ENCODE results near the gene MAP3K9.
"Not testable (repeated sequence)": the region's sequence is repeated elsewhere in the genome, so short reads cannot be mapped to it uniquely, and the experiment has no call there.

Gene MAP3K9

GRCh38 chr14:70809225-70810219, at the start of gene MAP3K9:
TSS of gene MAP3K9 (minus strand) at chr14:70809513. CDS start at chr14:70809171, 342 bp downstream.
- peak; percentile 74 to 81 for DNase-seq (ENCODE audit: extremely low read depth in 1 of 2, low read depth in 1 of 2)

GRCh38 chr14:70858641-70859040, 49.3 kb upstream of the MAP3K9 start:
- no peak for DNase-seq (ENCODE audit: extremely low read depth in 1 of 2, low read depth in 1 of 2)

- DNase-seq (ENCODE audit: extremely low read depth in 1 of 2, low read depth in 1 of 2): no peak
These were observed 48.2 kb upstream of the MAP3K9 start for GRCh38 chr14:70857496-70857890.

- no peak for DNase-seq (ENCODE audit: extremely low read depth in 1 of 2, low read depth in 1 of 2)
These were observed 47.7 kb upstream of the MAP3K9 start for GRCh38 chr14:70856851-70857495.

GRCh38 chr14:70855486-70855885, 46.2 kb upstream of the MAP3K9 start:
- no peak for DNase-seq (ENCODE audit: extremely low read depth in 1 of 2, low read depth in 1 of 2)

- DNase-seq (ENCODE audit: extremely low read depth in 1 of 2, low read depth in 1 of 2): not testable (repeated sequence)
These were observed 44.3 kb upstream of the MAP3K9 start for GRCh38 chr14:70853658-70854057.

GRCh38 chr14:70847406-70848090, 38.2 kb upstream of the MAP3K9 start:
- DNase-seq (ENCODE audit: extremely low read depth in 1 of 2, low read depth in 1 of 2): no peak

- DNase-seq (ENCODE audit: extremely low read depth in 1 of 2, low read depth in 1 of 2): no peak
These were observed 36.3 kb upstream of the MAP3K9 start for GRCh38 chr14:70845601-70846000.

GRCh38 chr14:70842851-70843462, 33.6 kb upstream of the MAP3K9 start:
- no peak for DNase-seq (ENCODE audit: extremely low read depth in 1 of 2, low read depth in 1 of 2)

GRCh38 chr14:70838076-70838475, 28.8 kb upstream of the MAP3K9 start:
- DNase-seq (ENCODE audit: extremely low read depth in 1 of 2, low read depth in 1 of 2): no peak

GRCh38 chr14:70836946-70837345, 27.6 kb upstream of the MAP3K9 start:
- DNase-seq (ENCODE audit: extremely low read depth in 1 of 2, low read depth in 1 of 2): no peak

GRCh38 chr14:70833884-70834283, 24.6 kb upstream of the MAP3K9 start:
- DNase-seq (ENCODE audit: extremely low read depth in 1 of 2, low read depth in 1 of 2): no peak

- no peak for DNase-seq (ENCODE audit: extremely low read depth in 1 of 2, low read depth in 1 of 2)
These were observed 23.4 kb upstream of the MAP3K9 start for GRCh38 chr14:70832561-70833305.

- no peak for DNase-seq (ENCODE audit: extremely low read depth in 1 of 2, low read depth in 1 of 2)
These were observed 21.9 kb upstream of the MAP3K9 start for GRCh38 chr14:70830998-70831781.

- no peak for DNase-seq (ENCODE audit: extremely low read depth in 1 of 2, low read depth in 1 of 2)
These were observed 18.9 kb upstream of the MAP3K9 start for GRCh38 chr14:70828188-70828587.

- no peak for DNase-seq (ENCODE audit: extremely low read depth in 1 of 2, low read depth in 1 of 2)
These were observed 18.4 kb upstream of the MAP3K9 start for GRCh38 chr14:70827752-70828151.

GRCh38 chr14:70827347-70827746, 18.0 kb upstream of the MAP3K9 start:
- DNase-seq (ENCODE audit: extremely low read depth in 1 of 2, low read depth in 1 of 2): no peak

- DNase-seq (ENCODE audit: extremely low read depth in 1 of 2, low read depth in 1 of 2): no peak
These were observed 14.0 kb upstream of the MAP3K9 start for GRCh38 chr14:70823281-70823680.

GRCh38 chr14:70822530-70823185, 13.3 kb upstream of the MAP3K9 start:
- no peak for DNase-seq (ENCODE audit: extremely low read depth in 1 of 2, low read depth in 1 of 2)

Data from activated CD8-positive, alpha-beta memory T cell treated with anti-CD3 and anti-CD28 coated beads for 1 hour (primary cell).